NB4 (cell line): ENCODE measurements around the gene PANK2.

Experiments used
- CTCF ChIP-seq: IDR thresholded peaks from one replicate; pipeline ENCODE4 v1.5.1; 2012; ENCODE audit warnings: low read depth, low read length
- MAX ChIP-seq: IDR thresholded peaks from 2 replicates; pipeline ENCODE4 v1.6.1; 2011; ENCODE audit warnings: low read depth, low read length
- POLR2A ChIP-seq: IDR thresholded peaks from 2 replicates; pipeline ENCODE4 v1.6.1; 2011; ENCODE audit warnings: mild to moderate bottlenecking; ENCODE audit not compliant: insufficient read length; ENCODE audit errors: extremely low read depth

GRCh38 chr20:3916364-3916763 lies 27.2 kb downstream of the PANK2 start:
- TF ChIP-seq MAX = no peak
- no peak for TF ChIP-seq CTCF
- no peak for TF ChIP-seq POLR2A
